Adrenal gland (tissue), 5 donors: ENCODE data around the gene NDUFV2.

Experiments
- POLR2A ChIP-seq, 2 donors: fragments of 450-650 bp; IDR thresholded peaks; one replicate each; pipeline ENCODE4 v1.6.1; 2017; ENCODE audit warnings: antibody characterized with exemption in 2 of 2, mild to moderate bottlenecking in 2 of 2, moderate library complexity in 1 of 2
- TF ChIP-seq, protein P1 (sequence below), 6 experiments: fragments of 450-650 bp in 4 of 6; fragments of 200-600 bp in 2 of 6; sonication (generic) in 1 of 6; IDR thresholded peaks; 1 replicate in 5 of 6; 2 replicates in 1 of 6; pipeline versions ENCODE4 v1.5.1 to v1.8.0; 2016 to 2021; ENCODE audit warnings: antibody characterized with exemption in 6 of 6, mild to moderate bottlenecking in 2 of 6, moderate library complexity in 1 of 6
- donor health status: DM: no; HTN: no; CAD: no.

DNA sequence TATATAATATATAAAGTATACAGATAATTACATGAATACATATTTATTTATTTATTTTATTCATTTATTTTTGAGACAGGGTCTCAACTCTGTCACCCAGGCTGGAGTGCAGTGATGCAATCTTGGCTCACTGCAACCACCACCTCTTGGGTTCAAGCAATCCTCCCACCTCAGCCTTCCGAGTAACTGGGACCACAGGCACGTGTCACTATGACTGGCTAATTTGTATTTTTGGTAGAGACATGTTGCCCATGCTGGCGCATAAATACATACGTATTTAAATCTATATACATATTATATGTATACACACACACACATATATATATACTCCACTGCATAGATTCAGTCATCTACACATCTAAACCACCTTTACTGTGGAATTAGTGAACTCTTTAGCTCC lies 20.6 kb upstream of the NDUFV2 start:
- TF ChIP-seq, protein P1, sequence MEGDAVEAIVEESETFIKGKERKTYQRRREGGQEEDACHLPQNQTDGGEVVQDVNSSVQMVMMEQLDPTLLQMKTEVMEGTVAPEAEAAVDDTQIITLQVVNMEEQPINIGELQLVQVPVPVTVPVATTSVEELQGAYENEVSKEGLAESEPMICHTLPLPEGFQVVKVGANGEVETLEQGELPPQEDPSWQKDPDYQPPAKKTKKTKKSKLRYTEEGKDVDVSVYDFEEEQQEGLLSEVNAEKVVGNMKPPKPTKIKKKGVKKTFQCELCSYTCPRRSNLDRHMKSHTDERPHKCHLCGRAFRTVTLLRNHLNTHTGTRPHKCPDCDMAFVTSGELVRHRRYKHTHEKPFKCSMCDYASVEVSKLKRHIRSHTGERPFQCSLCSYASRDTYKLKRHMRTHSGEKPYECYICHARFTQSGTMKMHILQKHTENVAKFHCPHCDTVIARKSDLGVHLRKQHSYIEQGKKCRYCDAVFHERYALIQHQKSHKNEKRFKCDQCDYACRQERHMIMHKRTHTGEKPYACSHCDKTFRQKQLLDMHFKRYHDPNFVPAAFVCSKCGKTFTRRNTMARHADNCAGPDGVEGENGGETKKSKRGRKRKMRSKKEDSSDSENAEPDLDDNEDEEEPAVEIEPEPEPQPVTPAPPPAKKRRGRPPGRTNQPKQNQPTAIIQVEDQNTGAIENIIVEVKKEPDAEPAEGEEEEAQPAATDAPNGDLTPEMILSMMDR (IDR thresholded peaks at IDR 0.05), result no peak
- TF ChIP-seq POLR2A (IDR thresholded peaks at IDR 0.05), result no peak
